AG09309 (cell line): ENCODE measurements around the gene TNS1.

Experiments used
- DNase-seq: peaks from one replicate; pipeline ENCODE4 v3.0.0-alpha.2; 2010; ENCODE audit warnings: low read depth
- H3K4me3 ChIP-seq: 2 replicates; pipeline ENCODE4 v1.5.1; 2011; ENCODE audit warnings: mild to moderate bottlenecking, low read depth, low read length, moderate library complexity; ENCODE audit not compliant: control insufficient read depth
- CTCF ChIP-seq: IDR thresholded peaks from 2 replicates; pipeline ENCODE4 v1.5.1; 2011; ENCODE audit warnings: mild to moderate bottlenecking, low read depth, low read length, inconsistent platforms; ENCODE audit not compliant: insufficient read depth, control insufficient read depth; ENCODE audit errors: missing control alignments

Gene TNS1

GRCh38 chr2:218005028-218005427 is 2.2 kb upstream of the TNS1 start:
- no peak for DNase-seq
- TF ChIP-seq CTCF, result no peak
- no peak overlapping the region for H3K4me3 ChIP-seq

GRCh38 chr2:218003981-218004419 is 1.2 kb upstream of the TNS1 start:
- no peak for TF ChIP-seq CTCF
- peak; percentile 96 for DNase-seq
- no peak overlapping the region; the same call in 1 of the 2 replicates for H3K4me3 ChIP-seq

- peak overlapping the region; percentile 62 for H3K4me3 ChIP-seq
- TF ChIP-seq CTCF, result no peak
- DNase-seq, result no peak
These were observed 618 bp upstream of the TNS1 start for GRCh38 chr2:218003281-218003944.

- no peak for DNase-seq
- TF ChIP-seq CTCF, result no peak
- H3K4me3 ChIP-seq, result peak overlapping the region; percentile 62
These were observed 501 bp downstream of the TNS1 start for GRCh38 chr2:218002143-218002844.

- H3K4me3 ChIP-seq, result peak overlapping the region; percentile 62
- DNase-seq, result no peak
- TF ChIP-seq CTCF, result no peak
These were observed 1.2 kb downstream of the TNS1 start for GRCh38 chr2:218001629-218002028.

GRCh38 chr2:218000136-218000535 is 2.7 kb downstream of the TNS1 start:
- no peak overlapping the region for H3K4me3 ChIP-seq
- TF ChIP-seq CTCF, result no peak
- peak; percentile 78 for DNase-seq

GRCh38 chr2:217999595-217999959 is 3.2 kb downstream of the TNS1 start:
- no peak for TF ChIP-seq CTCF
- no peak for DNase-seq
- no peak overlapping the region for H3K4me3 ChIP-seq
